GM18526 (cell line): ENCODE data around the gene PHF24.

Source experiments
- POLR2A ChIP-seq: IDR thresholded peaks from 3 replicates; pipeline ENCODE4 v1.6.1; 2011; ENCODE audit not compliant: insufficient read length; ENCODE audit errors: extremely low read depth

Gene PHF24

GRCh38 chr9:34991607-34992375 lies 33.7 kb downstream of the PHF24 start:
- no peak for TF ChIP-seq POLR2A

- no peak for TF ChIP-seq POLR2A
These were observed 34.4 kb downstream of the PHF24 start for GRCh38 chr9:34992376-34992951.

- no peak for TF ChIP-seq POLR2A
These were observed 35.6 kb downstream of the PHF24 start for GRCh38 chr9:34993502-34994259.

- no peak for TF ChIP-seq POLR2A
These were observed 36.3 kb downstream of the PHF24 start for GRCh38 chr9:34994260-34994899.

GRCh38 chr9:34994900-34995669 lies 37.0 kb downstream of the PHF24 start:
- no peak for TF ChIP-seq POLR2A

- TF ChIP-seq POLR2A: no peak
These were observed 37.6 kb downstream of the PHF24 start for GRCh38 chr9:34995670-34996060.

- TF ChIP-seq POLR2A: no peak
These were observed 38.3 kb downstream of the PHF24 start for GRCh38 chr9:34996181-34996904.

- TF ChIP-seq POLR2A: no peak
These were observed 38.8 kb downstream of the PHF24 start for GRCh38 chr9:34996905-34997279.

GRCh38 chr9:34997379-34997781 lies 39.3 kb downstream of the PHF24 start:
- TF ChIP-seq POLR2A: no peak

GRCh38 chr9:34998266-34998665 lies 40.2 kb downstream of the PHF24 start:
- no peak for TF ChIP-seq POLR2A

- no peak for TF ChIP-seq POLR2A
These were observed 41.5 kb downstream of the PHF24 start for GRCh38 chr9:34999576-34999975.

GRCh38 chr9:35000535-35001284 lies 42.6 kb downstream of the PHF24 start:
- TF ChIP-seq POLR2A: no peak

- TF ChIP-seq POLR2A: no peak
These were observed 43.2 kb downstream of the PHF24 start for GRCh38 chr9:35001285-35001677.

GRCh38 chr9:35001803-35002502 lies 43.9 kb downstream of the PHF24 start:
- TF ChIP-seq POLR2A: no peak
